ENCODE measurements around the gene CHIC2. TPM values are rescaled to one million over a fixed set of nuclear protein-coding genes. Genes with fewer than 3 reads are reported as not detected.

The CHIC2 gene
- total RNA-seq, 1 experiment from 2014 or later, result 8.2 TPM

GRCh38 chr4:54110019-54110416 is 45.6 kb upstream of the CHIC2 start:
- Histone ChIP-seq H4K5ac (ENCODE audit: insufficient read length, low read depth, low read length) (no peak overlapping the region), H2BK12ac (ENCODE audit: insufficient read length, low read depth, low read length) (no peak overlapping the region), H3K18ac (ENCODE audit: insufficient read length, low read depth, low read length) (peak overlapping the region; percentile 59), H3K4me2 (ENCODE audit: insufficient read depth, insufficient read length, low read length) (peak overlapping the region; percentile 81), H3K79me1 (ENCODE audit: insufficient read depth, low read depth, low read length, poor library complexity, severe bottlenecking) (no peaks in the 10 kb centered on the region), H3K23me2 (ENCODE audit: insufficient read length, low read depth, low read length, poor library complexity, severe bottlenecking) (peaks cover 17% of the 10 kb centered on the region), H3K4ac (ENCODE audit: low read depth, low read length) (no peak overlapping the region), H4K8ac (replicated peaks; ENCODE audit: insufficient read length, low read depth, low read length) (no peak overlapping the region), H3K23ac (ENCODE audit: insufficient read length, low read depth, low read length) (no peak overlapping the region), H3K79me2 (ENCODE audit: insufficient read depth, low read length) (no peaks in the 10 kb centered on the region), H3K27me3 (ENCODE audit: insufficient read depth, low read length) (peaks cover 33% of the 10 kb centered on the region), H2BK20ac (ENCODE audit: low read depth, low read length, poor library complexity, severe bottlenecking) (no peak overlapping the region), H3K4me1 (ENCODE audit: insufficient read depth, low read length) (no peaks in the 10 kb centered on the region; the same call in 1 of the 2 replicates), H2BK15ac (ENCODE audit: low read depth, low read length) (no peak overlapping the region), H3K9me3 (ENCODE audit: control insufficient read depth, low read depth, low read length) (no peaks in the 10 kb centered on the region), H3K14ac (ENCODE audit: insufficient read depth, low read length) (0 out of 2 replicates have a peak overlapping the region, but pooled peaks have one; percentile 71), H4K20me1 (ENCODE audit: control insufficient read depth, insufficient read depth, insufficient read length) (no peaks in the 10 kb centered on the region), H3K56ac (ENCODE audit: insufficient read length, low read depth, low read length) (no peak overlapping the region), H2BK120ac (ENCODE audit: low read depth, low read length, poor library complexity, severe bottlenecking) (no peak overlapping the region), H3K27ac (ENCODE audit: insufficient read length, low read depth, low read length) (no peak overlapping the region), H4K91ac (ENCODE audit: insufficient read length, low read depth, low read length) (no peak overlapping the region), H2BK5ac (ENCODE audit: insufficient read length, low read length) (no peak overlapping the region), H3K9ac (ENCODE audit: extremely low read depth, insufficient read length, low read length) (no peak overlapping the region), H2AFZ (ENCODE audit: low read length) (no peak overlapping the region), H2AK5ac (ENCODE audit: insufficient read length, low read length) (no peak overlapping the region), H3T11ph (ENCODE audit: low read length) (no peak overlapping the region)
- H3K4me1 Mint-ChIP-seq, result peaks cover 35 to 41% of the 10 kb centered on the region in 2 experiments
- no peak for TF ChIP-seq CTCF (conservative IDR thresholded peaks at IDR 0.05)
- no peaks in the 10 kb centered on the region; a peak in 1 of 5 replicates for H3K9me3 Mint-ChIP-seq
- H3K27ac Mint-ChIP-seq, result no peak overlapping the region
- peaks cover 88% of the 10 kb centered on the region for H3K27me3 Mint-ChIP-seq (ENCODE audit: low read depth)
- peak overlapping the region; percentile 35 to 74 for H3K4me3 Mint-ChIP-seq
- WGBS (ENCODE audit: extremely low coverage, insufficient read length, low lambda C conversion rate), result no CpG with 5 or more reads among the region's 10 CpGs
- no peak for DNase-seq
- no peaks in the 10 kb centered on the region for H3K36me3 Mint-ChIP-seq (ENCODE audit: insufficient read depth in 1 of 3, low read depth in 3 of 3)
